Liver (tissue), 9 donors: ENCODE measurements around the gene HES3. TPM values are rescaled to one million over a fixed set of nuclear protein-coding genes. Genes with fewer than 3 reads are reported as not detected.
A peak's percentile ranks its signal among the peaks of the same experiment; 100 is the strongest.

Experiments
- DNase-seq: peaks from one replicate; pipeline ENCODE4 v3.0.0-alpha.2; 2017; ENCODE audit warnings: low spot score
- H3K27ac ChIP-seq, 2 donors: one replicate each; pipeline ENCODE4 v1.7.0; 2013; ENCODE audit warnings: inconsistent platforms in 2 of 2, low read length in 2 of 2, control low read depth in 1 of 2, low read depth in 1 of 2, mild to moderate bottlenecking in 1 of 2
- H3K27me3 ChIP-seq, 4 donors: one replicate each; pipeline versions ENCODE4 v1.6.1 to v1.7.0; 2013; ENCODE audit warnings: low read length in 3 of 4, inconsistent platforms in 1 of 4, mild to moderate bottlenecking in 1 of 4, moderate library complexity in 1 of 4; ENCODE audit not compliant: control insufficient read depth in 4 of 4, insufficient read depth in 4 of 4
- H3K36me3 ChIP-seq, 4 donors: one replicate each; pipeline versions ENCODE4 v1.6.1 to v1.7.0; 2013; ENCODE audit warnings: low read length in 3 of 4, mild to moderate bottlenecking in 3 of 4, low read depth in 1 of 4, moderate library complexity in 1 of 4; ENCODE audit not compliant: control insufficient read depth in 4 of 4, insufficient read depth in 3 of 4
- H3K4me1 ChIP-seq, 4 donors: one replicate each; pipeline versions ENCODE4 v1.6.1 to v1.7.0; 2013; ENCODE audit warnings: low read length in 3 of 4, mild to moderate bottlenecking in 3 of 4, moderate library complexity in 1 of 4; ENCODE audit not compliant: control insufficient read depth in 4 of 4, insufficient read depth in 4 of 4
- H3K4me3 ChIP-seq, 3 donors: one replicate each; pipeline versions ENCODE4 v1.6.1 to v1.7.0; 2013; ENCODE audit warnings: low read length in 3 of 3, control low read depth in 1 of 3, low read depth in 1 of 3, mild to moderate bottlenecking in 1 of 3
- H3K9ac ChIP-seq, 2 donors: one replicate each; pipeline ENCODE4 v1.7.0; 2013; ENCODE audit warnings: low read length in 2 of 2, mild to moderate bottlenecking in 2 of 2, moderate library complexity in 2 of 2, control low read depth in 1 of 2, low read depth in 1 of 2
- H3K9me3 ChIP-seq, 4 donors: one replicate each; pipeline versions ENCODE4 v1.6.1 to v1.7.0; 2013; ENCODE audit warnings: low read length in 3 of 4; ENCODE audit not compliant: control insufficient read depth in 4 of 4
- EGR1 ChIP-seq, 2 donors: IDR thresholded peaks; 2 replicates each; pipeline ENCODE4 v1.6.1; 2016 to 2018; ENCODE audit warnings: antibody characterized with exemption in 2 of 2, low read depth in 2 of 2
- FOXA1 ChIP-seq: IDR thresholded peaks from 2 replicates; pipeline ENCODE4 v1.6.1; 2016; ENCODE audit warnings: antibody characterized with exemption
- FOXA2 ChIP-seq: IDR thresholded peaks from 2 replicates; pipeline ENCODE4 v1.6.1; 2016; ENCODE audit warnings: antibody characterized with exemption
- GABPA ChIP-seq, 2 donors: IDR thresholded peaks in 1 of 2; conservative IDR thresholded peaks in 1 of 2; 2 replicates each; pipeline ENCODE4 v1.6.1; 2016; ENCODE audit warnings: antibody characterized with exemption in 2 of 2, mild to moderate bottlenecking in 1 of 2, moderate library complexity in 1 of 2
- HNF4A ChIP-seq, 2 donors: conservative IDR thresholded peaks; 2 replicates each; pipeline ENCODE4 v1.6.1; 2016; ENCODE audit warnings: antibody characterized with exemption in 2 of 2, mild to moderate bottlenecking in 2 of 2
- HNF4G ChIP-seq: IDR thresholded peaks from 2 replicates; pipeline ENCODE4 v1.6.1; 2016; ENCODE audit warnings: antibody characterized with exemption
- JUND ChIP-seq, 2 donors: IDR thresholded peaks; 2 replicates each; pipeline ENCODE4 v1.6.1; 2016; ENCODE audit warnings: antibody characterized with exemption in 2 of 2
- NR2F2 ChIP-seq: IDR thresholded peaks from 2 replicates; pipeline ENCODE4 v1.6.1; 2016; ENCODE audit warnings: antibody characterized with exemption
- RXRA ChIP-seq, 2 donors: IDR thresholded peaks; 2 replicates each; pipeline ENCODE4 v1.6.1; 2017 to 2018; ENCODE audit warnings: antibody characterized with exemption in 2 of 2, mild to moderate bottlenecking in 1 of 2
- SP1 ChIP-seq: IDR thresholded peaks from 2 replicates; pipeline ENCODE4 v1.6.1; 2018; ENCODE audit warnings: antibody characterized with exemption, mild to moderate bottlenecking
- TAF1 ChIP-seq: conservative IDR thresholded peaks from 2 replicates; pipeline ENCODE4 v1.6.1; 2016; ENCODE audit warnings: antibody characterized with exemption, mild to moderate bottlenecking
- YY1 ChIP-seq: IDR thresholded peaks from 2 replicates; pipeline ENCODE4 v1.6.1; 2016; ENCODE audit warnings: antibody characterized with exemption, mild to moderate bottlenecking
- WGBS: extraction: QIAGEN DNeasy Blood & Tissue Kit; methylation state at CpG from one replicate; pipeline ENCODE4 v1.1.7; 2013; 5-methylcytosine and 5-hydroxymethylcytosine counted together
- polyA plus RNA-seq, 2 donors: library from polyadenylated mRNA; stranded (reverse) in 1 of 2; unstranded in 1 of 2; fragments of 200-250 nt in 1 of 2; fragments of >200 nt in 1 of 2; fragmentation: Nextera tagmentation in 1 of 2; extraction: Ambion mirVana in 1 of 2; gene quantifications; one replicate each; pipeline versions ENCODE4 v1.2.1 to v1.2.3, GENCODE V29; 2013 to 2015
- total RNA-seq, 2 donors: library from RNA; depleted of rRNA; stranded (reverse); fragments of >200 nt; gene quantifications; one replicate each; pipeline ENCODE4 v1.2.3, GENCODE V29; 2014
- TF ChIP-seq, protein P1 (sequence below): IDR thresholded peaks from 2 replicates; pipeline ENCODE4 v1.6.1; 2016; ENCODE audit warnings: antibody characterized with exemption
- TF ChIP-seq, protein P2 (sequence below): IDR thresholded peaks from 2 replicates; pipeline ENCODE4 v1.6.1; 2016; ENCODE audit warnings: antibody characterized with exemption
- TF ChIP-seq, protein P3 (sequence below): IDR thresholded peaks from 2 replicates; pipeline ENCODE4 v1.6.1; 2016; ENCODE audit warnings: antibody characterized with exemption
- TF ChIP-seq, protein P4 (sequence below): fragments of 150-350 bp; IDR thresholded peaks from 2 replicates; pipeline ENCODE4 v1.5.1; 2017; ENCODE audit warnings: improper control_type of control experiment, low read depth, low read length; ENCODE audit not compliant: missing input control
- TF ChIP-seq, protein P5 (sequence below): IDR thresholded peaks from 2 replicates; pipeline ENCODE4 v1.6.1; 2016; ENCODE audit warnings: antibody characterized with exemption, mild to moderate bottlenecking
- donor health status: healthy.
- donor health status: healthy.
- donor health status: healthy.
- donor health status: healthy.
- donor health status: healthy.

The HES3 gene
- total and polyA plus RNA-seq, 4 donors: not detected

DNA sequence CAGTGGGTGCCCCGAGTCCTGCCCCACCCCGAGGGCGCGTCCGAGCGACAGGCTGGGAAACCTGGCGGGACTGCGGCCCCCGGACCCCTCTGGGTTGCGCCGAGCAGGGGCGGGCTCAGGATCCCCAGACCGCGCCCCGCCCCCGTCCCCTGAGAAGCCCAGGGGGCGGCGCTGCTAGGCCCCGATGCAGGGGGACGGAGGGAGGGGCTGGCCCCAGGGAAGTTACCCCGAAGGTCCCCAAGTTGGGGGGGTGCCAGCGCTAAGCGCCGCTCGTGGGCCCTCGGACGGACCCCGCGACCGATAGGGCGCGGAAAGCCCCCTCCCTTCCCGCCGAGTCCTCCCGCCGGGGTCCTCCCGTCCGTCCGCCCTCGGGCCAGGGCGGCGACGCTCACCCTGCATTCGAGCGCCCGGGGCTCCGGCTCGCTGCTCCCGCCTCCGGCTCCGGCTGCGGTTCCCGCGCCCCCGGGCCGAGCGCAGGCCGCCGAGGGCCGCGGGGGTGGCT lies 16.5 kb downstream of the HES3 start (continued):
- TF ChIP-seq NR2F2: no peak

DNA sequence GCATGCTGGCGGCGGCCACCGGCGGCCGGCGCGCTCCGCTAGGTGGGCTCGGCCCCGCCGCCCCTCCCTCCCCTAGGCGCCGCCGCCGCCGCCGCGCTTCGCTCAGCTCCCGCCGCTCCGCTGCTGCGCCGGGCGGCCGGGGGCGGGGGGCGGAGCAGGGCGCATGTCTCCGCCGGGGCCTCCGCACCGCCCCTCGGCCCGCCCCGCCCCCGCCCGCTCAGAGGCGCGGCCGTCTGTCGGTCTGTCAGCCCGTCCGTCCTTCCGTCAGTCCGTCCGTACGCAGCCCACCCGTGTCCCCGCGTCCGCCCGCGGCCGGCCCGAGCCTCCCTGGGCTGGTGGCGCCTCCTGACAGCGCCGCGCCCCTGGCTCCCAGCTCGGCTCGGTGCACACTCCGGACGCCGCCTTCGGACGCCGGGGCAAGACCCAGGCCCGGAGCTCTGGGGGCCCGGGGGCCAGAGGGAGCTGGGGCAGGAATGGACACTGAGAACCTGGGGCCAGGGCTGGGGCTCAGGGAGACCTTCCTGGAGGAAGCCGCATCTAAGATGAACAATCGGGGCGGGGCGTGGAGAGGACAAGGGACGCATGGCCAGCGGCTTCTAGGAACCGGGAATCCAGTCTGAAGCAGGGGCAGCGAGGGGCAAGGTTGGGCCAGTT lies 17.1 kb downstream of the HES3 start, which contains the start of gene GPR153:
Gene GPR153, minus strand, starts transcription at position 138 of the 654 bp plus-strand sequence. CDS start 6,193 bp downstream, outside the sequence.
- Histone ChIP-seq H3K9ac (no peak within 1 kb of the TSS), H3K36me3 (no peaks in the 10 kb centered on the region), H3K27me3 (no peaks in the 10 kb centered on the region), H3K4me1 (peaks cover 11 to 27% (median 20%) of the 10 kb centered on the region in 4 donors), H3K4me3 (peak within 1 kb of the TSS in 2 of 3 donors; percentile 47 to 67), H3K9me3 (no peaks in the 10 kb centered on the region), H3K27ac (no peak within 1 kb of the TSS)
- no peak for TF ChIP-seq SP1
- TF ChIP-seq, protein P1, sequence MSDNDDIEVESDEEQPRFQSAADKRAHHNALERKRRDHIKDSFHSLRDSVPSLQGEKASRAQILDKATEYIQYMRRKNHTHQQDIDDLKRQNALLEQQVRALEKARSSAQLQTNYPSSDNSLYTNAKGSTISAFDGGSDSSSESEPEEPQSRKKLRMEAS: no peak
- TF ChIP-seq, protein P2, sequence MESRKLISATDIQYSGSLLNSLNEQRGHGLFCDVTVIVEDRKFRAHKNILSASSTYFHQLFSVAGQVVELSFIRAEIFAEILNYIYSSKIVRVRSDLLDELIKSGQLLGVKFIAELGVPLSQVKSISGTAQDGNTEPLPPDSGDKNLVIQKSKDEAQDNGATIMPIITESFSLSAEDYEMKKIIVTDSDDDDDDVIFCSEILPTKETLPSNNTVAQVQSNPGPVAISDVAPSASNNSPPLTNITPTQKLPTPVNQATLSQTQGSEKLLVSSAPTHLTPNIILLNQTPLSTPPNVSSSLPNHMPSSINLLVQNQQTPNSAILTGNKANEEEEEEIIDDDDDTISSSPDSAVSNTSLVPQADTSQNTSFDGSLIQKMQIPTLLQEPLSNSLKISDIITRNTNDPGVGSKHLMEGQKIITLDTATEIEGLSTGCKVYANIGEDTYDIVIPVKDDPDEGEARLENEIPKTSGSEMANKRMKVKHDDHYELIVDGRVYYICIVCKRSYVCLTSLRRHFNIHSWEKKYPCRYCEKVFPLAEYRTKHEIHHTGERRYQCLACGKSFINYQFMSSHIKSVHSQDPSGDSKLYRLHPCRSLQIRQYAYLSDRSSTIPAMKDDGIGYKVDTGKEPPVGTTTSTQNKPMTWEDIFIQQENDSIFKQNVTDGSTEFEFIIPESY: no peak
- no peak for TF ChIP-seq HNF4A (conservative IDR thresholded peaks at IDR 0.05)
- no peak for TF ChIP-seq FOXA1
- TF ChIP-seq NR2F2: no peak
- TF ChIP-seq EGR1 (IDR thresholded peaks at IDR 0.05; ENCODE audit: low read depth in 2 of 2): no peak
- TF ChIP-seq, protein P3, sequence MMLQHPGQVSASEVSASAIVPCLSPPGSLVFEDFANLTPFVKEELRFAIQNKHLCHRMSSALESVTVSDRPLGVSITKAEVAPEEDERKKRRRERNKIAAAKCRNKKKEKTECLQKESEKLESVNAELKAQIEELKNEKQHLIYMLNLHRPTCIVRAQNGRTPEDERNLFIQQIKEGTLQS: no peak
- no peak for TF ChIP-seq TAF1
- no peak for TF ChIP-seq JUND (IDR thresholded peaks at IDR 0.05)
- TF ChIP-seq YY1: no peak
- TF ChIP-seq HNF4G: no peak
- TF ChIP-seq RXRA (IDR thresholded peaks at IDR 0.05): no peak
- TF ChIP-seq GABPA (IDR thresholded peaks at IDR 0.05 in 1 of 2, conservative IDR thresholded peaks at IDR 0.05 in 1 of 2): no peak
- TF ChIP-seq, protein P4, sequence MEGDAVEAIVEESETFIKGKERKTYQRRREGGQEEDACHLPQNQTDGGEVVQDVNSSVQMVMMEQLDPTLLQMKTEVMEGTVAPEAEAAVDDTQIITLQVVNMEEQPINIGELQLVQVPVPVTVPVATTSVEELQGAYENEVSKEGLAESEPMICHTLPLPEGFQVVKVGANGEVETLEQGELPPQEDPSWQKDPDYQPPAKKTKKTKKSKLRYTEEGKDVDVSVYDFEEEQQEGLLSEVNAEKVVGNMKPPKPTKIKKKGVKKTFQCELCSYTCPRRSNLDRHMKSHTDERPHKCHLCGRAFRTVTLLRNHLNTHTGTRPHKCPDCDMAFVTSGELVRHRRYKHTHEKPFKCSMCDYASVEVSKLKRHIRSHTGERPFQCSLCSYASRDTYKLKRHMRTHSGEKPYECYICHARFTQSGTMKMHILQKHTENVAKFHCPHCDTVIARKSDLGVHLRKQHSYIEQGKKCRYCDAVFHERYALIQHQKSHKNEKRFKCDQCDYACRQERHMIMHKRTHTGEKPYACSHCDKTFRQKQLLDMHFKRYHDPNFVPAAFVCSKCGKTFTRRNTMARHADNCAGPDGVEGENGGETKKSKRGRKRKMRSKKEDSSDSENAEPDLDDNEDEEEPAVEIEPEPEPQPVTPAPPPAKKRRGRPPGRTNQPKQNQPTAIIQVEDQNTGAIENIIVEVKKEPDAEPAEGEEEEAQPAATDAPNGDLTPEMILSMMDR: no peak
- TF ChIP-seq, protein P5, sequence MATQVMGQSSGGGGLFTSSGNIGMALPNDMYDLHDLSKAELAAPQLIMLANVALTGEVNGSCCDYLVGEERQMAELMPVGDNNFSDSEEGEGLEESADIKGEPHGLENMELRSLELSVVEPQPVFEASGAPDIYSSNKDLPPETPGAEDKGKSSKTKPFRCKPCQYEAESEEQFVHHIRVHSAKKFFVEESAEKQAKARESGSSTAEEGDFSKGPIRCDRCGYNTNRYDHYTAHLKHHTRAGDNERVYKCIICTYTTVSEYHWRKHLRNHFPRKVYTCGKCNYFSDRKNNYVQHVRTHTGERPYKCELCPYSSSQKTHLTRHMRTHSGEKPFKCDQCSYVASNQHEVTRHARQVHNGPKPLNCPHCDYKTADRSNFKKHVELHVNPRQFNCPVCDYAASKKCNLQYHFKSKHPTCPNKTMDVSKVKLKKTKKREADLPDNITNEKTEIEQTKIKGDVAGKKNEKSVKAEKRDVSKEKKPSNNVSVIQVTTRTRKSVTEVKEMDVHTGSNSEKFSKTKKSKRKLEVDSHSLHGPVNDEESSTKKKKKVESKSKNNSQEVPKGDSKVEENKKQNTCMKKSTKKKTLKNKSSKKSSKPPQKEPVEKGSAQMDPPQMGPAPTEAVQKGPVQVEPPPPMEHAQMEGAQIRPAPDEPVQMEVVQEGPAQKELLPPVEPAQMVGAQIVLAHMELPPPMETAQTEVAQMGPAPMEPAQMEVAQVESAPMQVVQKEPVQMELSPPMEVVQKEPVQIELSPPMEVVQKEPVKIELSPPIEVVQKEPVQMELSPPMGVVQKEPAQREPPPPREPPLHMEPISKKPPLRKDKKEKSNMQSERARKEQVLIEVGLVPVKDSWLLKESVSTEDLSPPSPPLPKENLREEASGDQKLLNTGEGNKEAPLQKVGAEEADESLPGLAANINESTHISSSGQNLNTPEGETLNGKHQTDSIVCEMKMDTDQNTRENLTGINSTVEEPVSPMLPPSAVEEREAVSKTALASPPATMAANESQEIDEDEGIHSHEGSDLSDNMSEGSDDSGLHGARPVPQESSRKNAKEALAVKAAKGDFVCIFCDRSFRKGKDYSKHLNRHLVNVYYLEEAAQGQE: no peak
- TF ChIP-seq FOXA2: no peak
- no peak for DNase-seq
- 2% methylated on average over 78 of the region's 78 CpGs for WGBS
